ENCODE data around the gene SNUPN. TPM values are rescaled to one million over a fixed set of nuclear protein-coding genes. Genes with fewer than 3 reads are reported as not detected.

The SNUPN gene
- total and polyA plus RNA-seq, 2 of the 8 experiments (the other 6 are each of a cell fraction or from before 2014, with no cell fraction given) = 13.3 to 28.2 TPM

GRCh38 chr15:75636026-75636425 lies 10.5 kb upstream of the SNUPN start:
- no peak overlapping the region for H4K5ac ChIP-seq (ENCODE audit: insufficient read length, low read depth, low read length)
- TF ChIP-seq TBP (IDR thresholded peaks at IDR 0.05; ENCODE audit: low read depth, low read length) (no peak), EGR1 (IDR thresholded peaks at IDR 0.05; ENCODE audit: borderline replicate concordance, low read depth, low read length) (no peak), BRCA1 (IDR thresholded peaks at IDR 0.05; ENCODE audit: low read depth, low read length) (no peak), EZH2 (IDR thresholded peaks at IDR 0.05; ENCODE audit: low read depth, low read length, severe bottlenecking) (no peak), YY1 (IDR thresholded peaks at IDR 0.05; ENCODE audit: low read depth, low read length) (no peak), SIX5 (IDR thresholded peaks at IDR 0.05; ENCODE audit: low read depth, low read length) (no peak), CHD2 (IDR thresholded peaks at IDR 0.05; ENCODE audit: low read length) (no peak), SIN3A (conservative IDR thresholded peaks at IDR 0.05 in 1 of 2, IDR thresholded peaks at IDR 0.05 in 1 of 2; ENCODE audit: low read depth in 1 of 2, low read length in 2 of 2) (no peak), ZNF274 (IDR thresholded peaks at IDR 0.05; ENCODE audit: borderline replicate concordance, extremely low read depth, low read length) (no peak)
- TF ChIP-seq, protein P1, sequence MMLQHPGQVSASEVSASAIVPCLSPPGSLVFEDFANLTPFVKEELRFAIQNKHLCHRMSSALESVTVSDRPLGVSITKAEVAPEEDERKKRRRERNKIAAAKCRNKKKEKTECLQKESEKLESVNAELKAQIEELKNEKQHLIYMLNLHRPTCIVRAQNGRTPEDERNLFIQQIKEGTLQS (IDR thresholded peaks at IDR 0.05; ENCODE audit: insufficient read depth, low read depth, low read length) = no peak
- TF ChIP-seq, protein P2, sequence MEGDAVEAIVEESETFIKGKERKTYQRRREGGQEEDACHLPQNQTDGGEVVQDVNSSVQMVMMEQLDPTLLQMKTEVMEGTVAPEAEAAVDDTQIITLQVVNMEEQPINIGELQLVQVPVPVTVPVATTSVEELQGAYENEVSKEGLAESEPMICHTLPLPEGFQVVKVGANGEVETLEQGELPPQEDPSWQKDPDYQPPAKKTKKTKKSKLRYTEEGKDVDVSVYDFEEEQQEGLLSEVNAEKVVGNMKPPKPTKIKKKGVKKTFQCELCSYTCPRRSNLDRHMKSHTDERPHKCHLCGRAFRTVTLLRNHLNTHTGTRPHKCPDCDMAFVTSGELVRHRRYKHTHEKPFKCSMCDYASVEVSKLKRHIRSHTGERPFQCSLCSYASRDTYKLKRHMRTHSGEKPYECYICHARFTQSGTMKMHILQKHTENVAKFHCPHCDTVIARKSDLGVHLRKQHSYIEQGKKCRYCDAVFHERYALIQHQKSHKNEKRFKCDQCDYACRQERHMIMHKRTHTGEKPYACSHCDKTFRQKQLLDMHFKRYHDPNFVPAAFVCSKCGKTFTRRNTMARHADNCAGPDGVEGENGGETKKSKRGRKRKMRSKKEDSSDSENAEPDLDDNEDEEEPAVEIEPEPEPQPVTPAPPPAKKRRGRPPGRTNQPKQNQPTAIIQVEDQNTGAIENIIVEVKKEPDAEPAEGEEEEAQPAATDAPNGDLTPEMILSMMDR (IDR thresholded peaks at IDR 0.05; ENCODE audit: control extremely low read depth in 1 of 3, insufficient read depth in 1 of 3, low read depth in 1 of 3, low read length in 3 of 3) = no peak

More at GRCh38 chr15:75636026-75636425, 10.5 kb upstream of the SNUPN start:
- peaks cover 2 to 10% (median 9%) of the 10 kb centered on the region in 4 experiments; a peak in 6 of 7 replicates for H3K4me1 ChIP-seq (replicated peaks in 1 of 4; ENCODE audit: control insufficient read depth in 3 of 4, insufficient read depth in 4 of 4, low read length in 3 of 4)
- H4K20me1 ChIP-seq (replicated peaks in 1 of 2; ENCODE audit: control insufficient read depth in 1 of 2, insufficient read depth in 2 of 2, low read length in 2 of 2) = peaks cover 10 to 19% of the 10 kb centered on the region in 2 experiments
- no peak overlapping the region for H3K18ac ChIP-seq (ENCODE audit: extremely low read depth, low read length)
- DNase-seq (ENCODE audit: low read depth in 1 of 2, low spot score in 2 of 2) (no peak), FAIRE-seq (no peak)
- H3K27ac ChIP-seq (ENCODE audit: low read depth, low read length) = no peak overlapping the region
- no peak overlapping the region for H3K4ac ChIP-seq (replicated peaks; ENCODE audit: insufficient read length, low read depth, low read length)
- H2AFZ ChIP-seq (ENCODE audit: low read length) = no peak overlapping the region
- H3K27me3 ChIP-seq (replicated peaks in 1 of 4; ENCODE audit: control insufficient read depth in 3 of 4, extremely low read depth in 1 of 4, insufficient read depth in 3 of 4, low read length in 3 of 4) = no peaks in the 10 kb centered on the region
- H3K56ac ChIP-seq (replicated peaks; ENCODE audit: insufficient read length, low read depth, low read length) = no peak overlapping the region
- H3K79me1 ChIP-seq (ENCODE audit: low read depth, low read length) = peaks cover 13% of the 10 kb centered on the region
- H3K79me2 ChIP-seq (ENCODE audit: control insufficient read depth in 1 of 2, insufficient read depth in 2 of 2, low read length in 2 of 2) = peaks cover 10 to 34% of the 10 kb centered on the region in 2 experiments
- no peak overlapping the region for H2AK5ac ChIP-seq (ENCODE audit: low read depth, low read length)
- no peak overlapping the region for H3K9ac ChIP-seq (replicated peaks in 1 of 4; ENCODE audit: extremely low read depth in 1 of 4, low read depth in 3 of 4, low read length in 3 of 4)
- no peak overlapping the region for H3K14ac ChIP-seq (ENCODE audit: insufficient read length)
- H3K23ac ChIP-seq (ENCODE audit: insufficient read length) = no peak overlapping the region
- no peak overlapping the region for H2BK120ac ChIP-seq (replicated peaks; ENCODE audit: low read depth, low read length)
- H4K91ac ChIP-seq (replicated peaks; ENCODE audit: insufficient read length, low read length) = no peak overlapping the region
- no peak overlapping the region for H2BK20ac ChIP-seq (ENCODE audit: low read length)
- H2BK15ac ChIP-seq (ENCODE audit: low read length) = no peak overlapping the region
- no peak overlapping the region for H3K4me3 ChIP-seq (ENCODE audit: extremely low read depth in 1 of 4, insufficient read depth in 2 of 4, low read depth in 3 of 4, low read length in 4 of 4)
- no peaks in the 10 kb centered on the region for H3K9me3 ChIP-seq (ENCODE audit: insufficient read depth in 2 of 2, low read depth in 1 of 2, low read length in 1 of 2)
- H2BK5ac ChIP-seq (ENCODE audit: low read depth, low read length) = no peak overlapping the region
- H4K8ac ChIP-seq (ENCODE audit: extremely low read depth, insufficient read depth, low read length) = no peak overlapping the region
- H2BK12ac ChIP-seq (ENCODE audit: low read depth, low read length) = no peak overlapping the region
- 0 out of 8 replicates have a peak, but pooled peaks cover 0 to 4% (median 0%) of the 10 kb centered on the region in 4 experiments for H3K36me3 ChIP-seq (ENCODE audit: control insufficient read depth in 2 of 4, insufficient read depth in 4 of 4, low read length in 3 of 4)
- H3K4me2 ChIP-seq (ENCODE audit: insufficient read depth in 1 of 2, low read depth in 2 of 2, low read length in 2 of 2) = no peak overlapping the region
- peaks cover 9% of the 10 kb centered on the region for H3K23me2 ChIP-seq (ENCODE audit: low read depth, low read length)
- WGBS, 2 experiments (ENCODE audit: extremely low coverage in 1 of 2, insufficient coverage in 1 of 2, insufficient read length in 1 of 2, insufficient replicate concordance in 2 of 2, low coverage in 1 of 2, low lambda C conversion rate in 2 of 2, missing lambda C conversion rate in 1 of 2) = 89% methylated on average over 4 of the region's 6 CpGs; no CpG with 5 or more reads in 1 of the 2 experiments
- ChIA-PET POLR2A (ENCODE audit: partially characterized antibody) (interaction anchor here (1.5 to 8.2 kb wide), 3 partner anchors 10 to 57 kb away, joined by 5 to 73 read pairs (median 41); partner anchors contain the start of genes PTPN9, SNUPN and SNX33), CTCF (ENCODE audit: partially characterized antibody) (interaction anchor here (0.6 to 5.0 kb wide), 8 partner anchors 9 to 146 kb away, joined by 3 to 28 read pairs (median 3); partner anchors contain the start of genes SNUPN and SNX33)

Measured in H1 (cell line).